Ishikawa (cell line): Measurements from ENCODE around the gene PLIN1.

Experiments
- CEBPB ChIP-seq: IDR thresholded peaks from 2 replicates; pipeline ENCODE4 v1.6.1; 2012
- CREB1 ChIP-seq: IDR thresholded peaks from 2 replicates; pipeline ENCODE4 v1.6.1; 2012; ENCODE audit warnings: low read depth
- EGR1 ChIP-seq: IDR thresholded peaks from 2 replicates; pipeline ENCODE4 v1.6.1; 2012
- EP300 ChIP-seq: IDR thresholded peaks from 2 replicates; pipeline ENCODE4 v1.6.1; 2012; ENCODE audit warnings: borderline replicate concordance
- FOXM1 ChIP-seq: IDR thresholded peaks from 2 replicates; pipeline ENCODE4 v1.6.1; 2012; ENCODE audit warnings: low read depth, borderline replicate concordance
- NFIC ChIP-seq: IDR thresholded peaks from 2 replicates; pipeline ENCODE4 v1.6.1; 2012
- RAD21 ChIP-seq: IDR thresholded peaks from 2 replicates; pipeline ENCODE4 v1.6.1; 2012; ENCODE audit warnings: low read depth
- TAF1 ChIP-seq: IDR thresholded peaks from 2 replicates; pipeline ENCODE4 v1.6.1; 2012; ENCODE audit warnings: low read depth, mild to moderate bottlenecking
- TCF12 ChIP-seq: IDR thresholded peaks from 2 replicates; pipeline ENCODE4 v1.6.1; 2012; ENCODE audit warnings: low read depth
- TEAD4 ChIP-seq: IDR thresholded peaks from 2 replicates; pipeline ENCODE4 v1.6.1; 2012
- YY1 ChIP-seq: IDR thresholded peaks from 2 replicates; pipeline ENCODE4 v1.6.1; 2012; ENCODE audit warnings: low read depth
- ZBTB7A ChIP-seq: IDR thresholded peaks from 2 replicates; pipeline ENCODE4 v1.6.1; 2012; ENCODE audit warnings: low read depth
- TF ChIP-seq, protein P1 (sequence below): IDR thresholded peaks from 2 replicates; pipeline ENCODE4 v1.6.1; 2012; ENCODE audit warnings: low read depth, mild to moderate bottlenecking
- TF ChIP-seq, protein P2 (sequence below): IDR thresholded peaks from 2 replicates; pipeline ENCODE4 v1.6.1; 2012
- TF ChIP-seq, protein P3 (sequence below): IDR thresholded peaks from 2 replicates; pipeline ENCODE4 v1.6.1; 2012

Gene PLIN1

GRCh38 chr15:89627256-89627970 is 51.8 kb downstream of the PLIN1 start:
- TF ChIP-seq CREB1 = no peak
- no peak for TF ChIP-seq EP300
- TF ChIP-seq, protein P1, sequence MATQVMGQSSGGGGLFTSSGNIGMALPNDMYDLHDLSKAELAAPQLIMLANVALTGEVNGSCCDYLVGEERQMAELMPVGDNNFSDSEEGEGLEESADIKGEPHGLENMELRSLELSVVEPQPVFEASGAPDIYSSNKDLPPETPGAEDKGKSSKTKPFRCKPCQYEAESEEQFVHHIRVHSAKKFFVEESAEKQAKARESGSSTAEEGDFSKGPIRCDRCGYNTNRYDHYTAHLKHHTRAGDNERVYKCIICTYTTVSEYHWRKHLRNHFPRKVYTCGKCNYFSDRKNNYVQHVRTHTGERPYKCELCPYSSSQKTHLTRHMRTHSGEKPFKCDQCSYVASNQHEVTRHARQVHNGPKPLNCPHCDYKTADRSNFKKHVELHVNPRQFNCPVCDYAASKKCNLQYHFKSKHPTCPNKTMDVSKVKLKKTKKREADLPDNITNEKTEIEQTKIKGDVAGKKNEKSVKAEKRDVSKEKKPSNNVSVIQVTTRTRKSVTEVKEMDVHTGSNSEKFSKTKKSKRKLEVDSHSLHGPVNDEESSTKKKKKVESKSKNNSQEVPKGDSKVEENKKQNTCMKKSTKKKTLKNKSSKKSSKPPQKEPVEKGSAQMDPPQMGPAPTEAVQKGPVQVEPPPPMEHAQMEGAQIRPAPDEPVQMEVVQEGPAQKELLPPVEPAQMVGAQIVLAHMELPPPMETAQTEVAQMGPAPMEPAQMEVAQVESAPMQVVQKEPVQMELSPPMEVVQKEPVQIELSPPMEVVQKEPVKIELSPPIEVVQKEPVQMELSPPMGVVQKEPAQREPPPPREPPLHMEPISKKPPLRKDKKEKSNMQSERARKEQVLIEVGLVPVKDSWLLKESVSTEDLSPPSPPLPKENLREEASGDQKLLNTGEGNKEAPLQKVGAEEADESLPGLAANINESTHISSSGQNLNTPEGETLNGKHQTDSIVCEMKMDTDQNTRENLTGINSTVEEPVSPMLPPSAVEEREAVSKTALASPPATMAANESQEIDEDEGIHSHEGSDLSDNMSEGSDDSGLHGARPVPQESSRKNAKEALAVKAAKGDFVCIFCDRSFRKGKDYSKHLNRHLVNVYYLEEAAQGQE = no peak
- no peak for TF ChIP-seq YY1
- TF ChIP-seq EGR1 = no peak
- TF ChIP-seq, protein P2, sequence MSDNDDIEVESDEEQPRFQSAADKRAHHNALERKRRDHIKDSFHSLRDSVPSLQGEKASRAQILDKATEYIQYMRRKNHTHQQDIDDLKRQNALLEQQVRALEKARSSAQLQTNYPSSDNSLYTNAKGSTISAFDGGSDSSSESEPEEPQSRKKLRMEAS = no peak
- no peak for TF ChIP-seq CEBPB
- no peak for TF ChIP-seq FOXM1
- TF ChIP-seq NFIC = no peak
- TF ChIP-seq TCF12 = no peak
- TF ChIP-seq RAD21 = no peak
- TF ChIP-seq, protein P3, sequence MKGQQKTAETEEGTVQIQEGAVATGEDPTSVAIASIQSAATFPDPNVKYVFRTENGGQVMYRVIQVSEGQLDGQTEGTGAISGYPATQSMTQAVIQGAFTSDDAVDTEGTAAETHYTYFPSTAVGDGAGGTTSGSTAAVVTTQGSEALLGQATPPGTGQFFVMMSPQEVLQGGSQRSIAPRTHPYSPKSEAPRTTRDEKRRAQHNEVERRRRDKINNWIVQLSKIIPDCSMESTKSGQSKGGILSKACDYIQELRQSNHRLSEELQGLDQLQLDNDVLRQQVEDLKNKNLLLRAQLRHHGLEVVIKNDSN = no peak
- TF ChIP-seq TEAD4 = no peak
- TF ChIP-seq TAF1 = no peak
- TF ChIP-seq ZBTB7A = no peak

DNA sequence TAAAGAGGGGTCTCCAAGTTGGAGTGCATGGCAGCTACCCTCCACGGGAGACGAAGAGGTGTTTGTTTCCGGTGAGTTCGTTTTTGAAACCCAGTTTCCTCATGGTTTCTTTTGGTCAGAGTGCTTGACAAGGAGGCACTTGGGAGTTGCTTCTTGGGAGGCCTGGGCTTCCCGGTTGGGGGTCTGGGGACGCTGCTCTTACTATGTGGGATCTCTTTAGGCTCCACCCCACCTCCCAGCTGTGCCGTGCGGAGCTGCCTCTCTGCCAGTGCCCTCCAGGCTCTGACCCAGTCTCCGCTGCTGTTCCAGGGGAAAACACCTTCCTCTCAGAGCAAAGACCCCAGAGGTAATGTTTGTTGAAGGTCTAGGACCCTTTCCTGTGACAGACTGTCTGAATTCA is 53.5 kb downstream of the PLIN1 start:
- TF ChIP-seq EGR1 (no peak), YY1 (no peak), EP300 (no peak), CREB1 (no peak), NFIC (no peak), CEBPB (no peak), TCF12 (no peak), ZBTB7A (no peak), FOXM1 (no peak), TEAD4 (no peak), TAF1 (no peak), RAD21 (no peak)
- TF ChIP-seq, protein P3 = no peak
- TF ChIP-seq, protein P1 = no peak
- TF ChIP-seq, protein P2 = no peak

DNA sequence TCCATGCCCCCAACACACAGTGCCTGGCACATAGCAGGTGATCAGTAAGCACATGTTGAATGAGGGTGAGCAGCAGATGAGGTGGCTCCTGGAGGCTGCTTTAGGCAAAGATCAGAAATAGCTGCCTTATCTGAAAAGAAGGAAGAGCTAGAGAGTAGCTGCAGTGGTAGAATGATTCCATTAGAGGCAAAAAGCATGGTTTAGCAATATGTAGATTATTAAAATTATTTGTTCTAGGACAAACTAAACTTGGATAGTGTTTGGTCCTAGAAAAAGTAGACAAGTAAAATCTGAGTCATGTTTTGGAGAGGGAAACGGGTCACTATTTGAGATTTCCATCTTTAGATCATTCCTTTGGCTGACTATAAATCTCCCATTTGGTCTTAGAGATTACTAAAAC is 56.0 kb downstream of the PLIN1 start:
- no peak for TF ChIP-seq YY1
- TF ChIP-seq, protein P2 = no peak
- TF ChIP-seq, protein P3 = no peak
- no peak for TF ChIP-seq TAF1
- no peak for TF ChIP-seq FOXM1
- TF ChIP-seq EGR1 = no peak

- TF ChIP-seq TCF12 = no peak
Observed at GRCh38 chr15:89621547-89621946, 57.6 kb downstream of the PLIN1 start.

DNA sequence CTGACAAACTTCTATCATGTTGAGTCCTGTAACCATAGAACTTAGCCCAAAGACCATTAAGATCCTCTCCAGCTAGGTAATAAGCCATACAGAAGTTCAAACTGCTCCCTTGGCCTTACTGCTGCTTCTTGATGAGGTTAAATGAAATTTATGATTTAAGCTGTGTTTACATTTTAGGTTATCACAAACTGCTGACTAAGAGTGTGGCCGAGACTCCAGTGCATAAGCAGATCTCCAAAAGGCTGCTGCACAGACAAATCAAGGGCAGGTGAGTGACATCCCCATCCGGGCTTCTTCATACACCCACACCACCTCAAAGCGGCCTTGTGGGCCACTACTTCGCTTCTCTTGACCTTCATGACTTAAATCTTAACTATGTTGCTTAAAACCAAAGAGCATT is 62.9 kb downstream of the PLIN1 start:
- TF ChIP-seq CREB1 (no peak), FOXM1 (no peak), NFIC (no peak), EP300 (no peak), CEBPB (no peak), TCF12 (no peak), ZBTB7A (no peak), RAD21 (no peak)
- TF ChIP-seq, protein P1 = no peak
- TF ChIP-seq, protein P2 = no peak
- TF ChIP-seq, protein P3 = no peak
